Naive thymus-derived CD4-positive, alpha-beta T cell (primary cell): ENCODE data around the gene NEK9. TPM values are rescaled to one million over a fixed set of nuclear protein-coding genes. Genes with fewer than 3 reads are reported as not detected.
"Not testable (repeated sequence)": the region's sequence is repeated elsewhere in the genome, so short reads cannot be mapped to it uniquely, and the experiment has no call there.

Experiments used
- ATAC-seq: fragments of 150-1000 bp; cut with Tn5 transposase; 2 replicates; pipeline ENCODE4 v1.10.0; 2021; ENCODE audit warnings: mild to moderate bottlenecking, moderate library complexity
- CTCF ChIA-PET: fragments of 350-600 bp; sonication (Branson Sonifier 250); formaldehyde crosslinking; loops from one replicate; lab custom pipeline; 2021; ENCODE audit warnings: antibody characterized with exemption; lab: Charles Lee
- POLR2A ChIA-PET: fragments of 350-600 bp; sonication (Branson Sonifier 250); formaldehyde crosslinking; loops from one replicate; lab custom pipeline; 2021; ENCODE audit warnings: antibody characterized with exemption, inconsistent platforms; lab: Charles Lee
- DNase-seq, 9 donors: peaks; one replicate each; pipeline versions ENCODE4 v3.0.0 to v3.0.0-alpha.2; 2020 to 2022; ENCODE audit warnings: mixed read lengths in 1 of 9
- H3K27ac ChIP-seq: one replicate; pipeline ENCODE4 v1.7.0; 2013; ENCODE audit warnings: mild to moderate bottlenecking, low read depth, low read length, moderate library complexity
- H3K27me3 ChIP-seq, 2 donors: one replicate each; pipeline ENCODE4 v1.7.0; 2013; ENCODE audit warnings: low read length in 2 of 2, mild to moderate bottlenecking in 2 of 2, moderate library complexity in 2 of 2; ENCODE audit not compliant: control insufficient read depth in 2 of 2, insufficient read depth in 2 of 2
- H3K36me3 ChIP-seq, 3 experiments: 1 replicate in 2 of 3; 2 replicates in 1 of 3; pipeline ENCODE4 v1.7.0; 2013; ENCODE audit warnings: low read length in 3 of 3, mild to moderate bottlenecking in 3 of 3, moderate library complexity in 1 of 3; ENCODE audit not compliant: insufficient read depth in 3 of 3, control insufficient read depth in 2 of 3
- H3K4me1 ChIP-seq, 2 donors: one replicate each; pipeline ENCODE4 v1.7.0; 2013; ENCODE audit warnings: low read length in 2 of 2, mild to moderate bottlenecking in 2 of 2, moderate library complexity in 1 of 2; ENCODE audit not compliant: control insufficient read depth in 2 of 2, insufficient read depth in 2 of 2
- H3K4me3 ChIP-seq: 2 replicates; pipeline ENCODE4 v1.7.0; 2013; ENCODE audit warnings: mild to moderate bottlenecking, low read length
- H3K9me3 ChIP-seq, 3 experiments: 1 replicate in 2 of 3; 2 replicates in 1 of 3; pipeline ENCODE4 v1.7.0; 2013; ENCODE audit warnings: low read length in 3 of 3; ENCODE audit not compliant: control insufficient read depth in 2 of 3
- H3K27ac Mint-ChIP-seq, 9 donors: one replicate each; pipeline ENCODE4 v1.8.0; 2020 to 2022; ENCODE audit warnings: mixed read lengths in 9 of 9, mild to moderate bottlenecking in 8 of 9, moderate library complexity in 5 of 9, inconsistent platforms in 2 of 9
- H3K27me3 Mint-ChIP-seq, 5 donors: one replicate each; pipeline ENCODE4 v1.8.0; 2021 to 2022; ENCODE audit warnings: mixed read lengths in 5 of 5, mild to moderate bottlenecking in 1 of 5
- H3K36me3 Mint-ChIP-seq, 5 donors: one replicate each; pipeline ENCODE4 v1.8.0; 2020 to 2022; ENCODE audit warnings: mixed read lengths in 5 of 5, mild to moderate bottlenecking in 3 of 5, inconsistent platforms in 1 of 5
- H3K4me1 Mint-ChIP-seq, 7 donors: one replicate each; pipeline ENCODE4 v1.8.0; 2020 to 2022; ENCODE audit warnings: mixed read lengths in 7 of 7, mild to moderate bottlenecking in 3 of 7, inconsistent platforms in 1 of 7
- H3K4me3 Mint-ChIP-seq, 10 donors: one replicate each; pipeline ENCODE4 v1.8.0; 2020 to 2022; ENCODE audit warnings: mild to moderate bottlenecking in 10 of 10, mixed read lengths in 10 of 10, moderate library complexity in 6 of 10, inconsistent platforms in 2 of 10
- H3K9me3 Mint-ChIP-seq, 11 donors: one replicate each; pipeline ENCODE4 v1.8.0; 2020 to 2022; ENCODE audit warnings: mixed read lengths in 11 of 11, mild to moderate bottlenecking in 4 of 11, inconsistent platforms in 1 of 11, moderate library complexity in 1 of 11
- intact Hi-C, 2 donors: fragments of 100-400 bp; cut with micrococcal nuclease; formaldehyde crosslinking; loops; one replicate each; pipeline ENCODE4 v1.15.1; 2023
- polyA plus RNA-seq, 2 donors: library from polyadenylated mRNA; unstranded; fragments of 300-500 nt; fragmentation: Illumina TruSeq; gene quantifications; one replicate each; pipeline ENCODE4 v1.2.3, GENCODE V29; 2021
- total RNA-seq, 6 experiments: library from RNA in 5 of 6; stranded (reverse) in 5 of 6; gene quantifications; 1 replicate in 5 of 6; 2 replicates in 1 of 6; pipeline ENCODE4 v1.2.3 and lab custom pipeline; 2021 to 2026

Gene NEK9
- total and polyA plus RNA-seq, 7 experiments from 2014 or later = 16.6 to 141 (median 83.4) TPM

DNA sequence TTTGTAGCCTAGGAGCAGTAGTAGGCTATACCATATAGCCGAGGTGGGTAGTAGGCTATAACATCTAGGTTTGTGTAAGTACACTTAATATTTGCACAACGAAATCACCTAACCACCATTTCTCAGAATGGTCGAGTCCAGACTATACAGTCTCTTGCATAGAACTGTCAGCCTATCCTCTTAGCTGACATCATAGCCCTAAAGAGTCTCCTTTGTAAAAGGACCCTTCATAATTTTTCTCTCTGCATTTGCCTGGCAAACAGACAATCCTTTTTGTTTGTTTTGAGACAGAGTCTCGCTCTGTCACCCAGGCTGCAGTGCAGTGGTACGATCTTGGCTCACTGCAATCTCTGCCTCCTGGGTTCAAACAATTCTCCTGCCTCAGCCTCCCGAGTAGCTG is 23.8 kb upstream of the NEK9 start:
- H3K27me3 ChIP-seq, H3K27ac ChIP-seq, H3K4me3 ChIP-seq, CTCF ChIA-PET, H3K27me3 Mint-ChIP-seq, H3K9me3 Mint-ChIP-seq, DNase-seq, ATAC-seq, H3K4me3 Mint-ChIP-seq, POLR2A ChIA-PET, intact Hi-C loops, H3K9me3 ChIP-seq: not testable (repeated sequence)
- peaks cover 4 to 29% (median 21%) of the 10 kb centered on the region in 5 donors for H3K36me3 Mint-ChIP-seq
- H3K27ac Mint-ChIP-seq = peak overlapping the region in 2 of 9 donors; percentile 58
- peaks cover 28 to 68% (median 52%) of the 10 kb centered on the region in 7 donors for H3K4me1 Mint-ChIP-seq
- peaks cover 5 to 11% of the 10 kb centered on the region in 2 donors for H3K4me1 ChIP-seq
- H3K36me3 ChIP-seq = peaks cover 0 to 23% (median 7%) of the 10 kb centered on the region in 3 experiments

DNA sequence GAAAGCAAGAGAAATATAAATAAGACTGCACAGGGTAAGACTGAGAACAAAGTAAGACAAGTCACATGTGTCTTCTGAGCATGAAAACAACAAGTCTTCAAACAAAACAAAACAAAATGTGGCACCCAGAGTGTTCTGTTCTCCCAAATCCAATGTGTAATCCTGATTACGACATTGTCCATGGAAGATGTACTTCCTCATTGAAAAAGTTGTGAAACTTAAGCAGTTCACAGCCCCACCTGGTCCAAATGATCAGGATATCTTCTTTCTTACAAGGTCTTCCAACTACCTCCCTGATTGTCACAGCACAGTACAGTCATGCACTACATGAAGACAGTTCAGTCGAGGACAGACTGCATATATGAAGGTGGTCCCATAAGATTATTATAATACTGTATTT is 23.3 kb upstream of the NEK9 start:
- POLR2A ChIA-PET = no interaction called here
- H3K4me1 Mint-ChIP-seq = peaks cover 28 to 67% (median 50%) of the 10 kb centered on the region in 7 donors
- H3K27me3 Mint-ChIP-seq = no peaks in the 10 kb centered on the region

DNA sequence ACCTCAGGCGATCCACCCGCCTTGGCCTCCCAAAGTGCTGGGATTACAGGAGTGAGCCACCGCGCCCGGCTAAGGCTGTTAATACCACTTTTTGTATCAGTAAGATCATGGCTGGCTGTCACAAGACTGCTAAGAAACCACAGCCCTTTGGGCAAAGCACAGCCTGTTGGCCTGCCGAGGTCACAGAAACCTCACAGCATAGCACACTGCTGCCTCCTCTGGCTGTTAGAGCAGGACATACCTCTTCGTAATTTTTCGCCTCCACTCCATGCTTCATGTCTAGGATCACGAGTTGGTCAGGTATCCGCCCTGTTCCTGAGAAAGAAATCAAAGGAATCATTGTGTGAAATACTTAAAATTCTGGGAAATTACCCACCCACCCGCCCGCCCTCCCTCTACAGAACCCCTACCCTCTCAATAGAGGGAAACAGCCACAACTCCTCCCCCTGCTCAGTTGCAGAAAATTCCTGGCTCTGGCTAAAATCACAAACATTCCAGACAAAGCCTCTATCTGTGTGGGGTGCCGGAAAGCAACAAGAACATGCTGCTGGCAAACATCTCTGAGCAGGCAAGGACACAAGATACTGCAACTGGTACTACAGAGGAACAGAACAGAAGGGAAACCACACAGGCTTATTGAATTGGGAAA is 20.7 kb upstream of the NEK9 start:
- no peaks in the 10 kb centered on the region for H3K9me3 Mint-ChIP-seq
- no peak overlapping the region for H3K27ac ChIP-seq
- peaks cover 0 to 18% of the 10 kb centered on the region in 2 donors for H3K4me1 ChIP-seq
- H3K36me3 ChIP-seq = peaks cover 0 to 23% (median 7%) of the 10 kb centered on the region in 3 experiments
- no peak for DNase-seq
- H3K4me3 ChIP-seq = no peak overlapping the region
- POLR2A ChIA-PET = no interaction called here
- peaks cover 38 to 78% (median 64%) of the 10 kb centered on the region in 7 donors for H3K4me1 Mint-ChIP-seq
- H3K27me3 ChIP-seq = no peaks in the 10 kb centered on the region
- peaks cover 4 to 43% (median 24%) of the 10 kb centered on the region in 5 donors for H3K36me3 Mint-ChIP-seq
- peak overlapping the region in 1 of 10 donors; percentile 26 for H3K4me3 Mint-ChIP-seq
- peak; percentile 85 for ATAC-seq
- no peaks in the 10 kb centered on the region for H3K9me3 ChIP-seq
- CTCF ChIA-PET = interaction anchor here (0.7 kb wide), 1 partner anchor 28 kb away, joined by 4 read pairs; no protein-coding TSS in a partner anchor
- peak overlapping the region in 4 of 9 donors; percentile 21 to 84 (median 56) for H3K27ac Mint-ChIP-seq
- intact Hi-C loops = loop anchor here in 1 of 2 donors (5.0 kb wide), 1 partner anchor 340 kb away; no protein-coding TSS in a partner anchor
- no peaks in the 10 kb centered on the region for H3K27me3 Mint-ChIP-seq

More for the DNA sequence above, 23.3 kb upstream of the NEK9 start:
- Histone ChIP-seq H3K36me3 (peaks cover 0 to 23% (median 7%) of the 10 kb centered on the region in 3 experiments), H3K4me3 (no peak overlapping the region), H3K27ac (no peak overlapping the region), H3K4me1 (peaks cover under 1 to 12% of the 10 kb centered on the region in 2 donors), H3K9me3 (no peaks in the 10 kb centered on the region), H3K27me3 (no peaks in the 10 kb centered on the region)
- ATAC-seq (no peak), DNase-seq (no peak)
- Mint-ChIP-seq H3K36me3 (peaks cover 4 to 30% (median 21%) of the 10 kb centered on the region in 5 donors), H3K4me3 (no peak overlapping the region), H3K9me3 (no peaks in the 10 kb centered on the region), H3K27ac (peak overlapping the region in 1 of 9 donors; percentile 36)
- CTCF ChIA-PET = no interaction called here
- intact Hi-C loops = no loop called here

GRCh38 chr14:75144944-75145343 is 18.1 kb upstream of the NEK9 start:
- Mint-ChIP-seq H3K4me3 (peak overlapping the region in 7 of 10 donors; percentile 2 to 60 (median 37)), H3K4me1 (peaks cover 48 to 83% (median 70%) of the 10 kb centered on the region in 7 donors), H3K9me3 (no peaks in the 10 kb centered on the region), H3K36me3 (peaks cover 0 to 33% (median 15%) of the 10 kb centered on the region in 5 donors), H3K27me3 (no peaks in the 10 kb centered on the region), H3K27ac (peak overlapping the region; percentile 2 to 86 (median 49))
- Histone ChIP-seq H3K9me3 (no peaks in the 10 kb centered on the region), H3K27ac (no peak overlapping the region), H3K36me3 (peaks cover 0 to 11% (median 0%) of the 10 kb centered on the region in 3 experiments), H3K4me1 (peaks cover 12 to 32% of the 10 kb centered on the region in 2 donors), H3K4me3 (no peak overlapping the region), H3K27me3 (no peaks in the 10 kb centered on the region)
- POLR2A ChIA-PET = interaction anchor here (0.9 kb wide), 1 partner anchor 14 kb away, joined by 3 read pairs; no protein-coding TSS in a partner anchor
- CTCF ChIA-PET = interaction anchor here (0.8 kb wide), 1 partner anchor 150 kb away, joined by 3 read pairs; no protein-coding TSS in a partner anchor
- DNase-seq (peak in 5 of 9 donors; percentile 13 to 31 (median 22)), ATAC-seq (peak; percentile 82)
- intact Hi-C loops = loop anchor here in 1 of 2 donors (5.0 kb wide), 1 partner anchor 342 kb away; no protein-coding TSS in a partner anchor

GRCh38 chr14:75143761-75144527 is 17.1 kb upstream of the NEK9 start:
- Mint-ChIP-seq H3K9me3 (no peaks in the 10 kb centered on the region), H3K27me3 (no peaks in the 10 kb centered on the region), H3K4me1 (peaks cover 54 to 86% (median 74%) of the 10 kb centered on the region in 7 donors), H3K27ac (peak overlapping the region in 5 of 9 donors; percentile 32 to 86 (median 60)), H3K36me3 (peaks cover 0 to 24% (median 9%) of the 10 kb centered on the region in 5 donors), H3K4me3 (peak overlapping the region in 2 of 10 donors; percentile 7 to 23)
- Histone ChIP-seq H3K9me3 (no peaks in the 10 kb centered on the region), H3K27ac (no peak overlapping the region), H3K36me3 (peaks cover 0 to under 1% (median 0%) of the 10 kb centered on the region in 3 experiments), H3K4me3 (no peak overlapping the region), H3K4me1 (peaks cover 17 to 41% of the 10 kb centered on the region in 2 donors), H3K27me3 (no peaks in the 10 kb centered on the region)
- ChIA-PET CTCF (interaction anchor here (0.6 to 1.9 kb wide), 3 partner anchors 12 to 152 kb away, joined by 3 to 6 read pairs (median 3); no protein-coding TSS in a partner anchor), POLR2A (interaction anchor here (0.8 kb wide), 1 partner anchor 17 kb away, joined by 3 read pairs; no protein-coding TSS in a partner anchor)
- DNase-seq = no peak
- intact Hi-C loops = loop anchor here in 1 of 2 donors (2.0 kb wide), 1 partner anchor 13 kb away; no protein-coding TSS in a partner anchor
- no peak for ATAC-seq

DNA sequence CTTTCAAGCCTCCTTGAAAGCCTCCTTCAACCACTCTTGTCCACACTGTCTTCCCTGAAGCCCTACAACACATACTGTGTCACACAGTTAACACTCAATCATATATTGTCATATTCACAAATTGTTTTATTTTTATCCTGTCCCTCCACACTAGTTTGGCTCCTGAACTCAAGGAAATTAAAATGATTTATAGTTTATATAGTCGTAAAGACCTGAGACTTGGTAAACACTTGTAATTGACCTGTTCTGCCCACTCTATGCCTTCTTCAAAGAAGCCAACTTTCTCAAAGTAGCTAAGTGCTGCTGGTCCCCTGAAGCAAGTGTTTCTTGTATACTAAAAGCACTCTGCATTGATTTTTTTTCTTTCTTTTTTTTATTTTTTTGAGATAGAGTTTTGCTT is 15.6 kb upstream of the NEK9 start:
- no peaks in the 10 kb centered on the region for H3K36me3 ChIP-seq
- H3K36me3 Mint-ChIP-seq = peaks cover 0 to 24% (median 3%) of the 10 kb centered on the region in 5 donors
- H3K27ac Mint-ChIP-seq = peak overlapping the region in 8 of 9 donors; percentile 30 to 79 (median 50)
- H3K9me3 ChIP-seq = no peaks in the 10 kb centered on the region
- H3K9me3 Mint-ChIP-seq = no peaks in the 10 kb centered on the region
- ChIA-PET CTCF (interaction anchor here (0.6 to 1.9 kb wide), 3 partner anchors 9 to 153 kb away, joined by 3 to 6 read pairs (median 3); no protein-coding TSS in a partner anchor), POLR2A (interaction anchor here (0.5 to 1.2 kb wide), 4 partner anchors 16 to 152 kb away, joined by 3 read pairs; partner anchors contain the start of genes NEK9 and TMED10)
- no peaks in the 10 kb centered on the region for H3K27me3 ChIP-seq
- H3K4me3 ChIP-seq = no peak overlapping the region
- peaks cover 52 to 91% (median 77%) of the 10 kb centered on the region in 7 donors for H3K4me1 Mint-ChIP-seq
- ATAC-seq (no peak), DNase-seq (no peak)
- intact Hi-C loops = loop anchor here in 1 of 2 donors (1.0 to 2.0 kb wide), 3 partner anchors 14 to 154 kb away; partner anchors contain the start of gene TMED10
- H3K4me1 ChIP-seq = peaks cover 20 to 51% of the 10 kb centered on the region in 2 donors
- H3K4me3 Mint-ChIP-seq = no peak overlapping the region
- no peak overlapping the region for H3K27ac ChIP-seq
- no peaks in the 10 kb centered on the region for H3K27me3 Mint-ChIP-seq
